H9 (cell line): ENCODE data around the gene SATL1. TPM values are rescaled to one million over a fixed set of nuclear protein-coding genes. Genes with fewer than 3 reads are reported as not detected.

ENCODE experiments used
- DNase-seq: peaks from one replicate; pipeline ENCODE4 v3.0.0-alpha.2; 2017
- H2AFZ ChIP-seq: one replicate; pipeline ENCODE4 v1.6.1; 2013; ENCODE audit warnings: mild to moderate bottlenecking, low read length, control low read depth, moderate library complexity
- H2AK5ac ChIP-seq: 2 replicates; pipeline ENCODE4 v1.6.1; 2013; ENCODE audit warnings: low read length, control low read depth, mixed read lengths; ENCODE audit not compliant: insufficient read length
- H2BK120ac ChIP-seq: one replicate; pipeline ENCODE4 v1.6.1; 2013; ENCODE audit warnings: low read depth, mild to moderate bottlenecking, low read length, control low read depth, inconsistent platforms; ENCODE audit not compliant: poor library complexity, severe bottlenecking
- H2BK12ac ChIP-seq: 2 replicates; pipeline ENCODE4 v1.6.1; 2013; ENCODE audit warnings: low read length, control low read depth, mixed read lengths, low read depth; ENCODE audit not compliant: insufficient read length
- H2BK15ac ChIP-seq: 2 replicates; pipeline ENCODE4 v1.6.1; 2013; ENCODE audit warnings: low read depth, low read length, control low read depth
- H2BK20ac ChIP-seq: one replicate; pipeline ENCODE4 v1.6.1; 2013; ENCODE audit warnings: low read depth, mild to moderate bottlenecking, low read length, control low read depth, inconsistent platforms; ENCODE audit not compliant: poor library complexity, severe bottlenecking
- H2BK5ac ChIP-seq: 2 replicates; pipeline ENCODE4 v1.6.1; 2013; ENCODE audit warnings: low read length, control low read depth, mixed read lengths; ENCODE audit not compliant: insufficient read length
- H3K14ac ChIP-seq: 2 replicates; pipeline ENCODE4 v1.6.1; 2013; ENCODE audit warnings: low read length, control low read depth; ENCODE audit not compliant: insufficient read depth
- H3K18ac ChIP-seq: 2 replicates; pipeline ENCODE4 v1.6.1; 2013; ENCODE audit warnings: low read depth, mild to moderate bottlenecking, mixed read lengths, low read length, control low read depth; ENCODE audit not compliant: insufficient read length
- H3K23ac ChIP-seq: 2 replicates; pipeline ENCODE4 v1.6.1; 2013; ENCODE audit warnings: low read length, control low read depth, mixed read lengths, low read depth; ENCODE audit not compliant: insufficient read length
- H3K23me2 ChIP-seq: 2 replicates; pipeline ENCODE4 v1.6.1; 2013; ENCODE audit warnings: low read depth, mild to moderate bottlenecking, mixed read lengths, low read length, control low read depth; ENCODE audit not compliant: insufficient read length, poor library complexity, severe bottlenecking
- H3K27ac ChIP-seq: 2 replicates; pipeline ENCODE4 v1.5.1; 2013; ENCODE audit warnings: low read length, control low read depth, mixed read lengths, low read depth; ENCODE audit not compliant: insufficient read length
- H3K27me3 ChIP-seq: 2 replicates; pipeline ENCODE4 v1.6.1; 2013; ENCODE audit warnings: low read length, control low read depth, inconsistent platforms; ENCODE audit not compliant: insufficient read depth
- H3K4ac ChIP-seq: 2 replicates; pipeline ENCODE4 v1.6.1; 2013; ENCODE audit warnings: low read depth, mild to moderate bottlenecking, control low read depth, inconsistent platforms, low read length, moderate library complexity
- H3K4me1 ChIP-seq: 2 replicates; pipeline ENCODE4 v1.6.1; 2013; ENCODE audit warnings: low read length, control low read depth, inconsistent platforms; ENCODE audit not compliant: insufficient read depth
- H3K4me2 ChIP-seq: 2 replicates; pipeline ENCODE4 v1.6.1; 2013; ENCODE audit warnings: low read length, control low read depth, mixed read lengths; ENCODE audit not compliant: insufficient read length, insufficient read depth
- H3K56ac ChIP-seq: 2 replicates; pipeline ENCODE4 v1.6.1; 2013; ENCODE audit warnings: low read depth, mild to moderate bottlenecking, mixed read lengths, low read length, control low read depth; ENCODE audit not compliant: insufficient read length
- H3K79me1 ChIP-seq: 2 replicates; pipeline ENCODE4 v1.6.1; 2013; ENCODE audit warnings: low read depth, mild to moderate bottlenecking, moderate library complexity, low read length, control low read depth, inconsistent platforms; ENCODE audit not compliant: insufficient read depth, poor library complexity, severe bottlenecking
- H3K79me2 ChIP-seq: 2 replicates; pipeline ENCODE4 v1.6.1; 2013; ENCODE audit warnings: low read length, control low read depth, inconsistent platforms; ENCODE audit not compliant: insufficient read depth
- H3K9ac ChIP-seq: 2 replicates; pipeline ENCODE4 v1.6.1; 2013; ENCODE audit warnings: low read length, control low read depth, mixed read lengths; ENCODE audit not compliant: insufficient read length; ENCODE audit errors: extremely low read depth
- H3K9me3 ChIP-seq: one replicate; pipeline ENCODE4 v1.6.1; 2013; ENCODE audit warnings: low read depth, low read length, inconsistent platforms; ENCODE audit not compliant: control insufficient read depth
- H3T11ph ChIP-seq: one replicate; pipeline ENCODE4 v1.6.1; 2013; ENCODE audit warnings: mild to moderate bottlenecking, low read length, control low read depth, inconsistent platforms
- H4K20me1 ChIP-seq: one replicate; pipeline ENCODE4 v1.6.1; 2013; ENCODE audit not compliant: control insufficient read depth, insufficient read length, insufficient read depth
- H4K5ac ChIP-seq: 2 replicates; pipeline ENCODE4 v1.6.1; 2013; ENCODE audit warnings: low read depth, mild to moderate bottlenecking, mixed read lengths, low read length, control low read depth; ENCODE audit not compliant: insufficient read length
- H4K8ac ChIP-seq: replicated peaks from 2 replicates; pipeline ENCODE4 v1.6.1; 2013; ENCODE audit warnings: low read length, control low read depth, mixed read lengths, low read depth; ENCODE audit not compliant: insufficient read length
- H4K91ac ChIP-seq: 2 replicates; pipeline ENCODE4 v1.6.1; 2013; ENCODE audit warnings: low read depth, mild to moderate bottlenecking, moderate library complexity, mixed read lengths, low read length, control low read depth; ENCODE audit not compliant: insufficient read length
- H3K27ac Mint-ChIP-seq, 3 experiments: 2 replicates in 2 of 3; 3 replicates in 1 of 3; pipeline ENCODE4 v1.8.0; 2020 to 2021; ENCODE audit warnings: mixed read lengths in 3 of 3, mild to moderate bottlenecking in 1 of 3, moderate library complexity in 1 of 3
- H3K27me3 Mint-ChIP-seq: 2 replicates; pipeline ENCODE4 v1.8.0; 2021; ENCODE audit warnings: low read depth, mild to moderate bottlenecking, moderate library complexity, mixed read lengths
- H3K36me3 Mint-ChIP-seq, 3 experiments: 2 replicates in 2 of 3; 3 replicates in 1 of 3; pipeline ENCODE4 v1.8.0; 2020 to 2021; ENCODE audit warnings: low read depth in 3 of 3, mixed read lengths in 3 of 3; ENCODE audit not compliant: insufficient read depth in 1 of 3
- H3K4me1 Mint-ChIP-seq, 2 experiments: 2 replicates each; pipeline ENCODE4 v1.8.0; 2020; ENCODE audit warnings: mixed read lengths in 2 of 2
- H3K4me3 Mint-ChIP-seq, 2 experiments: 2 replicates in 1 of 2; 3 replicates in 1 of 2; pipeline ENCODE4 v1.8.0; 2020 to 2021; ENCODE audit warnings: mild to moderate bottlenecking in 2 of 2, mixed read lengths in 2 of 2, moderate library complexity in 1 of 2
- H3K9me3 Mint-ChIP-seq, 2 experiments: 2 replicates in 1 of 2; 3 replicates in 1 of 2; pipeline ENCODE4 v1.8.0; 2020; ENCODE audit warnings: mild to moderate bottlenecking in 2 of 2, mixed read lengths in 2 of 2, moderate library complexity in 1 of 2
- total RNA-seq: library from RNA; stranded (reverse); gene quantifications from 2 replicates; pipeline ENCODE4 v1.2.1, GENCODE V29; 2021
- TF ChIP-seq, protein P1 (sequence below): fragments of 200-600 bp; sonication (generic); conservative IDR thresholded peaks from 3 replicates; pipeline ENCODE4 v1.8.0; 2021; ENCODE audit warnings: antibody characterized with exemption, mild to moderate bottlenecking

SATL1 gene
- total RNA-seq, 1 experiment from 2014 or later = 0.31 TPM

DNA sequence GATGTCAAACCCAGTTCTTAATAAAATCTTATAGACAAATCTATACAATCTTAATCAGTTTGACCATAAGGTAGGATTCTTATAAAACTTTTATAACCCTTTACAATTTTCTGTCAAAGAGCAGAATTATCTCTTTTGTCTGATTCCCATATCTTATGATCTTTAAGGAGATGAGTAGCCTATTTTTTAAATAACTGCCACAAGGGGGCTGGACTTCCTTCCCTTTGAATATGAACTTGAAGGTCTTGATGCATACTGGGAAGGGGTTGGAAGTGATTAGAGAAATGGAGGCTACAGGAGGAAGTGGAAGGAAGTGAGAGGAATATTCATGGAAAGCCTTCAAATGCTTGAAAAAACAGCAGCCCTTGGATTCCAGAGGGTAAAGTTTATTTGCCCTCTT lies 128.8 kb downstream of the SATL1 start:
- Mint-ChIP-seq H3K4me1 (no peaks in the 10 kb centered on the region), H3K36me3 (peaks cover 0 to 2% (median 0%) of the 10 kb centered on the region in 3 experiments; a peak in 1 of 7 replicates)

More for the DNA sequence above, 128.8 kb downstream of the SATL1 start:
- Histone ChIP-seq H3K4me1 (no peaks in the 10 kb centered on the region), H3K79me2 (no peaks in the 10 kb centered on the region), H3K9ac (no peak overlapping the region), H3K23me2 (no peaks in the 10 kb centered on the region), H3K14ac (no peak overlapping the region), H3K56ac (no peak overlapping the region), H4K5ac (no peak overlapping the region), H3K9me3 (peaks cover 14% of the 10 kb centered on the region), H2AFZ (no peak overlapping the region), H2BK12ac (no peak overlapping the region), H2BK5ac (no peak overlapping the region), H2BK120ac (no peak overlapping the region), H3K4ac (no peak overlapping the region), H4K20me1 (no peaks in the 10 kb centered on the region), H4K91ac (no peak overlapping the region), H3K27ac (no peak overlapping the region), H3K23ac (no peak overlapping the region), H2AK5ac (no peak overlapping the region), H3K27me3 (no peaks in the 10 kb centered on the region), H3T11ph (no peak overlapping the region), H2BK20ac (no peak overlapping the region), H3K18ac (no peak overlapping the region), H4K8ac (no peak overlapping the region), H3K79me1 (no peaks in the 10 kb centered on the region), H2BK15ac (no peak overlapping the region), H3K4me2 (no peak overlapping the region)
- H3K9me3 Mint-ChIP-seq = peaks cover 50 to 53% of the 10 kb centered on the region in 2 experiments
- no peak overlapping the region for H3K4me3 Mint-ChIP-seq
- H3K27me3 Mint-ChIP-seq = no peaks in the 10 kb centered on the region
- DNase-seq = no peak
- no peak overlapping the region for H3K27ac Mint-ChIP-seq
- TF ChIP-seq, protein P1, sequence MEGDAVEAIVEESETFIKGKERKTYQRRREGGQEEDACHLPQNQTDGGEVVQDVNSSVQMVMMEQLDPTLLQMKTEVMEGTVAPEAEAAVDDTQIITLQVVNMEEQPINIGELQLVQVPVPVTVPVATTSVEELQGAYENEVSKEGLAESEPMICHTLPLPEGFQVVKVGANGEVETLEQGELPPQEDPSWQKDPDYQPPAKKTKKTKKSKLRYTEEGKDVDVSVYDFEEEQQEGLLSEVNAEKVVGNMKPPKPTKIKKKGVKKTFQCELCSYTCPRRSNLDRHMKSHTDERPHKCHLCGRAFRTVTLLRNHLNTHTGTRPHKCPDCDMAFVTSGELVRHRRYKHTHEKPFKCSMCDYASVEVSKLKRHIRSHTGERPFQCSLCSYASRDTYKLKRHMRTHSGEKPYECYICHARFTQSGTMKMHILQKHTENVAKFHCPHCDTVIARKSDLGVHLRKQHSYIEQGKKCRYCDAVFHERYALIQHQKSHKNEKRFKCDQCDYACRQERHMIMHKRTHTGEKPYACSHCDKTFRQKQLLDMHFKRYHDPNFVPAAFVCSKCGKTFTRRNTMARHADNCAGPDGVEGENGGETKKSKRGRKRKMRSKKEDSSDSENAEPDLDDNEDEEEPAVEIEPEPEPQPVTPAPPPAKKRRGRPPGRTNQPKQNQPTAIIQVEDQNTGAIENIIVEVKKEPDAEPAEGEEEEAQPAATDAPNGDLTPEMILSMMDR = no peak
